GM23248 (cell line): ENCODE measurements around the gene VSX1.

ENCODE experiments used
- EZH2 ChIP-seq: fragments of 200-600 bp; sonication (generic); IDR thresholded peaks from 2 replicates; pipeline ENCODE4 v1.6.1; 2018; ENCODE audit warnings: antibody characterized with exemption, mild to moderate bottlenecking; ENCODE audit not compliant: insufficient read depth, poor library complexity, severe bottlenecking
- EZH2phosphoT487 ChIP-seq: fragments of 200-600 bp; sonication (generic); IDR thresholded peaks from 2 replicates; pipeline ENCODE4 v1.6.1; 2018; ENCODE audit warnings: antibody characterized with exemption, moderate library complexity, mild to moderate bottlenecking, low read depth; ENCODE audit not compliant: insufficient read depth

DNA sequence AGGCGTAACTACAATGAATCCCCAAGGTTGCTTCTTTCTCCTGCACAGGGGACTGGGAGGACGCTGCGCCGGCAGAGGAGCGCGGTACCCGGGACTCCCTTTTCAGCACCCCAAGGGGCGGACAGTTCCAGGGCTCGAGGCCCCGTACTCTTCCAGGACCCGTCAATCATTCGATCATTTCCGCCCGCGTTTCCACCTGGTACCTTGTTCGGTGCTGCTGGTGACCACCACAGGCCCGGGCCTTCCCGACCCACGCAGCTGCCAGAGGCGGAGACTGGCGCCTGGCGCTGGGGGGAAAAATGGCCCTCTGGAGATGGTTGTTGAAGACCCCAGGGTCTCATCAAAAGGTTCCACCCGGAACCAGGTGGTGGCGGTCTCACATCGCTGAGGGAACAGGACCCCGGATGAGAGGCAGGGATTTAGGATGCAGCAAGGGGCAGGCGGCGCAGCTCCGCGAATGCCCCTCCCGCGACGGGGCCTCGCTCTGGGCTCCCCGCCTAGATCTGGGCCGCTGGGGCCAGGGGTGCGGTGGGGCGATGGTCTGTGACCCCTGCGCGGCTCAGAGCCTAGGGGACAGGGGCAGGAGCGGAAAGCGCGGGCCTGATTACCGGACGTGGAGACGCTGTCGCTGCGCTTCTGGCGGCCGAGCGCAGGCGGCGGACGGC is 744 bp downstream of the VSX1 start:
- TF ChIP-seq EZH2 (no peak), EZH2phosphoT487 (no peak)
